H9 (cell line): ENCODE data around the gene ITK. TPM values are rescaled to one million over a fixed set of nuclear protein-coding genes. Genes with fewer than 3 reads are reported as not detected.

ENCODE experiments used
- DNase-seq: peaks from one replicate; pipeline ENCODE4 v3.0.0-alpha.2; 2017
- H2AFZ ChIP-seq: one replicate; pipeline ENCODE4 v1.6.1; 2013; ENCODE audit warnings: mild to moderate bottlenecking, low read length, control low read depth, moderate library complexity
- H2AK5ac ChIP-seq: 2 replicates; pipeline ENCODE4 v1.6.1; 2013; ENCODE audit warnings: low read length, control low read depth, mixed read lengths; ENCODE audit not compliant: insufficient read length
- H2BK120ac ChIP-seq: one replicate; pipeline ENCODE4 v1.6.1; 2013; ENCODE audit warnings: low read depth, mild to moderate bottlenecking, low read length, control low read depth, inconsistent platforms; ENCODE audit not compliant: poor library complexity, severe bottlenecking
- H2BK12ac ChIP-seq: 2 replicates; pipeline ENCODE4 v1.6.1; 2013; ENCODE audit warnings: low read length, control low read depth, mixed read lengths, low read depth; ENCODE audit not compliant: insufficient read length
- H2BK15ac ChIP-seq: 2 replicates; pipeline ENCODE4 v1.6.1; 2013; ENCODE audit warnings: low read depth, low read length, control low read depth
- H2BK20ac ChIP-seq: one replicate; pipeline ENCODE4 v1.6.1; 2013; ENCODE audit warnings: low read depth, mild to moderate bottlenecking, low read length, control low read depth, inconsistent platforms; ENCODE audit not compliant: poor library complexity, severe bottlenecking
- H2BK5ac ChIP-seq: 2 replicates; pipeline ENCODE4 v1.6.1; 2013; ENCODE audit warnings: low read length, control low read depth, mixed read lengths; ENCODE audit not compliant: insufficient read length
- H3K14ac ChIP-seq: 2 replicates; pipeline ENCODE4 v1.6.1; 2013; ENCODE audit warnings: low read length, control low read depth; ENCODE audit not compliant: insufficient read depth
- H3K18ac ChIP-seq: 2 replicates; pipeline ENCODE4 v1.6.1; 2013; ENCODE audit warnings: low read depth, mild to moderate bottlenecking, mixed read lengths, low read length, control low read depth; ENCODE audit not compliant: insufficient read length
- H3K23ac ChIP-seq: 2 replicates; pipeline ENCODE4 v1.6.1; 2013; ENCODE audit warnings: low read length, control low read depth, mixed read lengths, low read depth; ENCODE audit not compliant: insufficient read length
- H3K23me2 ChIP-seq: 2 replicates; pipeline ENCODE4 v1.6.1; 2013; ENCODE audit warnings: low read depth, mild to moderate bottlenecking, mixed read lengths, low read length, control low read depth; ENCODE audit not compliant: insufficient read length, poor library complexity, severe bottlenecking
- H3K27ac ChIP-seq: 2 replicates; pipeline ENCODE4 v1.5.1; 2013; ENCODE audit warnings: low read length, control low read depth, mixed read lengths, low read depth; ENCODE audit not compliant: insufficient read length
- H3K27me3 ChIP-seq: 2 replicates; pipeline ENCODE4 v1.6.1; 2013; ENCODE audit warnings: low read length, control low read depth, inconsistent platforms; ENCODE audit not compliant: insufficient read depth
- H3K4ac ChIP-seq: 2 replicates; pipeline ENCODE4 v1.6.1; 2013; ENCODE audit warnings: low read depth, mild to moderate bottlenecking, control low read depth, inconsistent platforms, low read length, moderate library complexity
- H3K4me1 ChIP-seq: 2 replicates; pipeline ENCODE4 v1.6.1; 2013; ENCODE audit warnings: low read length, control low read depth, inconsistent platforms; ENCODE audit not compliant: insufficient read depth
- H3K4me2 ChIP-seq: 2 replicates; pipeline ENCODE4 v1.6.1; 2013; ENCODE audit warnings: low read length, control low read depth, mixed read lengths; ENCODE audit not compliant: insufficient read length, insufficient read depth
- H3K56ac ChIP-seq: 2 replicates; pipeline ENCODE4 v1.6.1; 2013; ENCODE audit warnings: low read depth, mild to moderate bottlenecking, mixed read lengths, low read length, control low read depth; ENCODE audit not compliant: insufficient read length
- H3K79me1 ChIP-seq: 2 replicates; pipeline ENCODE4 v1.6.1; 2013; ENCODE audit warnings: low read depth, mild to moderate bottlenecking, moderate library complexity, low read length, control low read depth, inconsistent platforms; ENCODE audit not compliant: insufficient read depth, poor library complexity, severe bottlenecking
- H3K79me2 ChIP-seq: 2 replicates; pipeline ENCODE4 v1.6.1; 2013; ENCODE audit warnings: low read length, control low read depth, inconsistent platforms; ENCODE audit not compliant: insufficient read depth
- H3K9ac ChIP-seq: 2 replicates; pipeline ENCODE4 v1.6.1; 2013; ENCODE audit warnings: low read length, control low read depth, mixed read lengths; ENCODE audit not compliant: insufficient read length; ENCODE audit errors: extremely low read depth
- H3K9me3 ChIP-seq: one replicate; pipeline ENCODE4 v1.6.1; 2013; ENCODE audit warnings: low read depth, low read length, inconsistent platforms; ENCODE audit not compliant: control insufficient read depth
- H3T11ph ChIP-seq: one replicate; pipeline ENCODE4 v1.6.1; 2013; ENCODE audit warnings: mild to moderate bottlenecking, low read length, control low read depth, inconsistent platforms
- H4K20me1 ChIP-seq: one replicate; pipeline ENCODE4 v1.6.1; 2013; ENCODE audit not compliant: control insufficient read depth, insufficient read length, insufficient read depth
- H4K5ac ChIP-seq: 2 replicates; pipeline ENCODE4 v1.6.1; 2013; ENCODE audit warnings: low read depth, mild to moderate bottlenecking, mixed read lengths, low read length, control low read depth; ENCODE audit not compliant: insufficient read length
- H4K8ac ChIP-seq: replicated peaks from 2 replicates; pipeline ENCODE4 v1.6.1; 2013; ENCODE audit warnings: low read length, control low read depth, mixed read lengths, low read depth; ENCODE audit not compliant: insufficient read length
- H4K91ac ChIP-seq: 2 replicates; pipeline ENCODE4 v1.6.1; 2013; ENCODE audit warnings: low read depth, mild to moderate bottlenecking, moderate library complexity, mixed read lengths, low read length, control low read depth; ENCODE audit not compliant: insufficient read length
- H3K27ac Mint-ChIP-seq, 3 experiments: 2 replicates in 2 of 3; 3 replicates in 1 of 3; pipeline ENCODE4 v1.8.0; 2020 to 2021; ENCODE audit warnings: mixed read lengths in 3 of 3, mild to moderate bottlenecking in 1 of 3, moderate library complexity in 1 of 3
- H3K27me3 Mint-ChIP-seq: 2 replicates; pipeline ENCODE4 v1.8.0; 2021; ENCODE audit warnings: low read depth, mild to moderate bottlenecking, moderate library complexity, mixed read lengths
- H3K36me3 Mint-ChIP-seq, 3 experiments: 2 replicates in 2 of 3; 3 replicates in 1 of 3; pipeline ENCODE4 v1.8.0; 2020 to 2021; ENCODE audit warnings: low read depth in 3 of 3, mixed read lengths in 3 of 3; ENCODE audit not compliant: insufficient read depth in 1 of 3
- H3K4me1 Mint-ChIP-seq, 2 experiments: 2 replicates each; pipeline ENCODE4 v1.8.0; 2020; ENCODE audit warnings: mixed read lengths in 2 of 2
- H3K4me3 Mint-ChIP-seq, 2 experiments: 2 replicates in 1 of 2; 3 replicates in 1 of 2; pipeline ENCODE4 v1.8.0; 2020 to 2021; ENCODE audit warnings: mild to moderate bottlenecking in 2 of 2, mixed read lengths in 2 of 2, moderate library complexity in 1 of 2
- H3K9me3 Mint-ChIP-seq, 2 experiments: 2 replicates in 1 of 2; 3 replicates in 1 of 2; pipeline ENCODE4 v1.8.0; 2020; ENCODE audit warnings: mild to moderate bottlenecking in 2 of 2, mixed read lengths in 2 of 2, moderate library complexity in 1 of 2
- CTCF ChIP-seq: fragments of 200-600 bp; sonication (generic); conservative IDR thresholded peaks from 3 replicates; pipeline ENCODE4 v1.8.0; 2021; ENCODE audit warnings: antibody characterized with exemption, mild to moderate bottlenecking
- total RNA-seq: library from RNA; stranded (reverse); gene quantifications from 2 replicates; pipeline ENCODE4 v1.2.1, GENCODE V29; 2021

Gene ITK
- total RNA-seq, 1 experiment from 2014 or later = 0.22 TPM

- Histone ChIP-seq H4K5ac (no peak overlapping the region), H2AFZ (no peak overlapping the region), H3T11ph (no peak overlapping the region), H3K9ac (no peak overlapping the region), H3K4me1 (no peaks in the 10 kb centered on the region), H3K27me3 (no peaks in the 10 kb centered on the region), H4K91ac (no peak overlapping the region), H3K23me2 (no peaks in the 10 kb centered on the region), H2BK12ac (no peak overlapping the region), H2BK5ac (no peak overlapping the region), H3K18ac (no peak overlapping the region), H2BK20ac (no peak overlapping the region), H3K56ac (no peak overlapping the region), H4K8ac (no peak overlapping the region), H4K20me1 (no peaks in the 10 kb centered on the region), H2BK15ac (no peak overlapping the region), H3K23ac (no peak overlapping the region), H3K14ac (no peak overlapping the region), H3K9me3 (no peaks in the 10 kb centered on the region), H3K4me2 (no peak overlapping the region), H3K79me2 (no peaks in the 10 kb centered on the region), H3K4ac (no peak overlapping the region), H2AK5ac (no peak overlapping the region), H2BK120ac (no peak overlapping the region), H3K79me1 (no peaks in the 10 kb centered on the region), H3K27ac (no peak overlapping the region)
- no peak overlapping the region for H3K4me3 Mint-ChIP-seq
- peaks cover 5 to 73% (median 30%) of the 10 kb centered on the region in 3 experiments; a peak in 6 of 7 replicates for H3K36me3 Mint-ChIP-seq
- DNase-seq = no peak
- no peaks in the 10 kb centered on the region for H3K9me3 Mint-ChIP-seq
- no peak overlapping the region for H3K27ac Mint-ChIP-seq
- H3K27me3 Mint-ChIP-seq = no peaks in the 10 kb centered on the region
- no peaks in the 10 kb centered on the region for H3K4me1 Mint-ChIP-seq
- TF ChIP-seq CTCF = no peak
Observed at GRCh38 chr5:157301066-157301465, 120.4 kb downstream of the ITK start.
